Stimulated activated CD8-positive, alpha-beta memory T cell treated with anti-CD3 and anti-CD28 coated beads, Interleukin-4, amount 100 ng/mL, for 48 hours (primary cell): ENCODE data around the gene RING1.

Source experiments
- DNase-seq: peaks from one replicate; pipeline ENCODE4 v3.0.0-alpha.2; 2020

The RING1 gene

DNA sequence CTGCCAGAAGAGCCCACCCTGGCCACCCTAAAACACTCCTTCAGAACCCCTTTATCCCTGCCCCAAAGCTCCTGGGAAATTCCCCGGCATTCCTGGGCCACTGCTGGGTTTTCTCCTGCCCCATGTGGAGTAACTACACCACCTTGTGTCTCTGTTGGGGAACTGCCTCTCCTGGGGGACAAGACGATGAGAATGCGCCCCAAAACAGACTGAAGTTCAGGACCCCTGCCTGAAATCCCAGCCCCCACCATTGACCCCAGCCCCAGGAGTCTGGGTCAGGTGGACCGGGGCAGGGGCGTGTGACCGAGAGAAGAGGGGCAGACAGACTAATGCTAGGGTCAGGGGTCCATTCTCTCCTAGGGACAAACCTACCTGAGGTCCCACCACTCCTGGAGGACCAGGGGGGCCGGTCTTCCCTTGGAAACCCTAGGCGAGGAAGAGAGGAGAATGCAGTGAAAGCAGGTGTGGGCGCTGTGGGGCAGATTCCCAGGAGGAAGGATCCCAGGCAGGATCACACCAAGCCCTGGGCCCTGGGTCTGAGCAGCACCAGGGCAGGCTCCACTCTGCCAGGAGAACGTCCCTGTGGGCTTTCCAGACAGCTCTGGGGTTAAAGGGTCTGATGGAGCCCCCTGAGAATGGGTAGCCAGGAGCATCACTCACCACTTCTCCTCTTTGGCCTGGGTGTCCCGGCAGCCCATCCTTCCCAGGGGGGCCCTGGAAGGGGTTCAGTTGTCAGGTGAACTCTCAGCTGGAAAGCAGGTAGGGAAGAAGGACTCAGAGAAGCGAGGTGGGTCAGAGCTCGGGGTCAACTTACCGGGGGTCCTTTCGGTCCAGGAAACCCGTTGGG is 35.4 kb upstream of the RING1 start:
- no peak for DNase-seq

DNA sequence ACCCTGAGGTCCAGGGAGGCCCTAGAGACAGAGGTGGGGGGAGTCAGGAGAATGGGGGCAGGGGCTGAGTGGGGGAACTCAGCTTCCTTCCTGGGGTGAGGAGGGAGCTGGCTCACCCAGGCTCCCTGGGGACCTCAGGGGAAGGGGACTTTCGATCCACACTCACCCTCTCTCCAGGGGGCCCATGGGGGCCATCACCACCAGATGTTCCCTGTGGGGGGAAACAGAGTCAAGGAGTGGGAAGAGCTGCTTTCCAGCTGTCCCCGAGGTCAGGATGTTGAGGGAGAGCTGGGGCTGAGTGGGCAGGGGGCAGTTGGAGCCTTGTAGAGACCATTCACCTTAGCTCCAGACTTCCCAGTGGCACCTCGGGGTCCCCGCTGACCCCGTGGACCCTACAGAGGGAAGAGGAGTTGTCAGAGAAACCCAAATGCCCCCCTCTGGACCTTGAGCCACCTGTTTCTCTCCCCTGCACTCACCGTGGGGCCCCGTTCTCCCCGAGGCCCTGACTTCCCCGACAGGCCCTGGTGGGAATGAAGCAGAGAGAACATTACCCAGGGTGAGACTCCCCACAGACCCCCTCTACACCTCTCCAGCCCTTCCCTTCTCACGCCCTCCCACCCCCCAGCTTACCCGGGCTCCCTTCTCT is 34.6 kb upstream of the RING1 start:
- no peak for DNase-seq

DNA sequence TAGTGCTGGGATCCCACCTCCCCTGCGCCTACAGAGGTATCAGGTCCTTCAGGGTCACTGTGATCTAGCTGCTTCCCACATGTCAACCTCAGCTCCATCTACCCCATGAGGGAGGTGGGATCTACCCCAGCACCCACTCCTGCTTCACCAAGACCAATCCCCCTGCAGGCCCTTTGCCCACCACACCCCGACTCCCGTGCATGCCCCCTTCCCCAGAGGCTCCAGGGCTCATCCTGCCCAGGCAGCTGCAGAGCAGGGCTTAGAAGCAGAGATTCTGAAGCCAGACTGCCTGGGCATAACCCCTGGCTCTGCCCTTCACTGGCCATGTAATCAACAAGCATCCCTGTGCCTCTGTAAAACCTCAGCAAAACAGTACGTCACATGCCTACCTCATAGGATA is 33.5 kb upstream of the RING1 start:
- DNase-seq: no peak

DNA sequence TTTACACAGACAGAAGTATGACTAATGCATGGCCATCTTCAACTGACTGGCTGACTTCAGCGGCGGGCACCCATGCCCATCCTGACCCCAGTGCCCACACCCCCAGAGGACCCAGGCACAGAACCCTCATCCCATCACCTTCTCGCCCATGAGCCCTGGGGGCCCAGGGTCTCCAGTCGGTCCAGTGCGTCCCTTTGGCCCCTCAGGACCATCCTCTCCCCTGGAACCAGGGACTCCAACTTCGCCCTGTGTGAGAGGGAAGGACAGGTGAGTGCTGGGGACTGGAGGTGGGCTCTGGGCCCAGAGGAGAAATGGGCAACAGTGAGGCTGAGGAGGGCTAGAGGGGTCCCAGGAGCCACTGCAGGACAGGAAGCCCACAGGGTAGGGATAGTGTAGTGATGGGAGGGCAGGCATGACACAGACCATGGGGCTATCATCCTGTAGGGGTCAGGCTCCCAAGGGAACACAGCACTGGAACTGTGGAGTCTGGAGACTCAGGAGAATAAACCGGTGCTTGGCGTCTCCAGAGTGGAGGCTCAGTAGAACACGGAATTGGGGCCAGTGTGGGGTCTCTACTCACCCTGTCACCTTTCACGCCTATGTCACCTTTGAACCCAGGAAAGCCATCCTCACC is 32.7 kb upstream of the RING1 start:
- DNase-seq: no peak

DNA sequence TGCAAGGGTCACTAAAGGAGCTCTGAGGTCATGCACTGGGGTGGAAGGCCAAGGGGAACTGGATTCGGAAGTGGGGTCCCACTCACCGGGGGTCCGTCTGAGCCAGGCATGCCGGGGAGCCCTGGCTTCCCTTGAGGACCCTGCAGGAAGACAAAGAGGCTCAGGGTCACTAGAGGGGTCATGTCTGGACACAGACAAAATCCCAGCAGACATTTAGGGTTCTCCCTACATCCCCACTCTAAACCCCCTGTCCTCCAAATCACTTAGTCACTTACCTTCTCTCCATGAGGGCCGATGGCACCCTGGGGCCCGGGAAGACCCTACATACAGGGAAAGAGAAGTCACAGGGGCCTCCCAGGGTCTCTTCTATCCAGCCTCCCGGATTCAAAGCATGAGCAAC is 31.4 kb upstream of the RING1 start:
- no peak for DNase-seq

DNA sequence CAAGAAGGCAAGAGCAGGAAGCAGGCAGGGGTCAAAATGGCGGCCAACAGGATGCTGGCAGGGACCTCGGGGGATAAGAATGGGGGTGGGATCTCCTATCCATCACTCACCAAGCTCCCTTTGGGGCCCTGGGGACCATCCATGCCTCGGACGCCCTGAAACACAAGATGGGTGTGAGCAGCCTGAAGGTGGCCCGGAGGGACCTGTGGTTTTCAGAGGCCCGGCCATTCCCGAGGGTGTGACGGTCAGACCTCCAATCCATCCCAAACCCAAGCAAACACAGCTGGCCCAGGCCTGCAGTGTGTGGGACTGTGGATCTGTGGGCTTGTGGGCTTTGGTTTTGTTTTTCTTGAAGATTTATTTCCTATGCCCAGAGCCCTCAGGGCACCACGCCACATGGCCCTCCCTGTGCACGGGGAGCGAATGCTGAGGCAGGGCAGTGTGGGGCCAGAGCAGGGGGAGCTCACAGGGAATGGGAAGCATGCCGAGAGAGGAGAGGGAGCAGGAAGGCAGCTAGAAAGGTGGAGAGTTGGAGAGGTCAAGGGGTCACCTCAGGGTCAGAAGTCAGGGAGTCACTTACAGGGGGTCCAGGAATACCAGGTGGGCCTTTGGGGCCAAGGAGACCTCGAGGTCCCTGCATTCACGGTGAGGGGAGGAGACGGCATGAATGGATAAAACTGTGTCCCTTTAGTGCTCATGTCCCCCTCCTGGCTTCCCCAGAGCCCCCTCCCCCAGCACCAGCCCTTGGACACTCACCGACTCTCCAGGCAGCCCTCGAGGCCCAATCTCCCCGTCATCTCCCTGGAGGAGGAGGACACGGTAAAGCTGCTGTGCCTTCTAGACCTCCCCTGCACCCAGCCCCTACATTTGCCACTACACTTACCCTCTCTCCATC is 30.5 kb upstream of the RING1 start:
- no peak for DNase-seq

DNA sequence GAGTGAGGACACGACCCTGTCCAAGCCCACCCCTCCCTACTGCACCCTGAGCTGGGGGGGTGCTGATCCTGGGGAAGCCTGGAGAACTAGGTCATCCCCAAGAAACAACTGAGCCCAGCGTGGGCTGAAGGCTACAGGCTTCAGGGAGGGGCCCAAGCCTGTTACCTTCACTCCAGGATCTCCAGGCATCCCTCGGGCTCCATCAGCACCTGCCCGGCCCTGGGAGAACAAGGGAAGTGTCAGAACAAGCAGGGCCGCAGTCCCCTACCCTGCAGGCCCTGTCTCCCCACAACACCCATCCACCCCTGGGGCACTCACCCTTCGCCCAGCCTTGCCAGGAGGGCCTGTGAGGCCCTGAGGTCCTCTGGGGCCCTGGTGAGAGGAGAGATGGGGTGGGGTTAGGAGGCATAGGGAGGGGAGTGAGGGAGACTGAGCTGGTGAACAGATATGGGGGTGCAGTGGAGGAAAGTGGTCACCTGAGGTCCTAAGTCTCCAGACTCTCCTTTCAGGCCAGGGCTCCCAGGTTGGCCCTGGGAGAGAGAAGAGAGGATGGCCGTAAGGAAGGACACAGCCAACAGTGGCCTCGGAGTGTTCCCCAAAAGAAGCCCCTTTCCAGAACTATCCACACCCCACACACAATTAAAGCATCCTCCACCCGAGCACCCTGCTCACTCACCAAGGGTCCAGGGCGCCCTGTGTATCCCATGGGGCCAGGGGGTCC is 29.4 kb upstream of the RING1 start:
- no peak for DNase-seq

DNA sequence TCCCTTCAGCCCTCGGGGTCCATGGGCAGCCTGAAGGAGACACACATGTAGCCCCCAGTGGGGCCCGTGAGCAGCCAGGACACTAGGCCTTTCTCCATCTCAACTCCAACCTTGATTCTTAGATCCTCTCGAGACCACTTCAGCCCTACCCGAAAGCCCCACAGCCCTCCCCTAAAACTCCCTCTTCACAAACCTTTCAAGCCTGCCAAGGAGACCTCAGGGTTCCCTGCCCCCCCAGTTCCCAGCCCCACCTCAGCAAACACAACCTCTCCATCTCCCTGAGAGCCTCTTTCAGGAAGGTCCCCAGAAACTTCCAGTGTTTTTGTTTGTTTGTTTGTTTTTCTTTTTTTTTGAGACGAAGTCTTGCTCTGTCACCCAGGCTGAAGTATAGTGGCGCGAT is 27.2 kb upstream of the RING1 start:
- no peak for DNase-seq

DNA sequence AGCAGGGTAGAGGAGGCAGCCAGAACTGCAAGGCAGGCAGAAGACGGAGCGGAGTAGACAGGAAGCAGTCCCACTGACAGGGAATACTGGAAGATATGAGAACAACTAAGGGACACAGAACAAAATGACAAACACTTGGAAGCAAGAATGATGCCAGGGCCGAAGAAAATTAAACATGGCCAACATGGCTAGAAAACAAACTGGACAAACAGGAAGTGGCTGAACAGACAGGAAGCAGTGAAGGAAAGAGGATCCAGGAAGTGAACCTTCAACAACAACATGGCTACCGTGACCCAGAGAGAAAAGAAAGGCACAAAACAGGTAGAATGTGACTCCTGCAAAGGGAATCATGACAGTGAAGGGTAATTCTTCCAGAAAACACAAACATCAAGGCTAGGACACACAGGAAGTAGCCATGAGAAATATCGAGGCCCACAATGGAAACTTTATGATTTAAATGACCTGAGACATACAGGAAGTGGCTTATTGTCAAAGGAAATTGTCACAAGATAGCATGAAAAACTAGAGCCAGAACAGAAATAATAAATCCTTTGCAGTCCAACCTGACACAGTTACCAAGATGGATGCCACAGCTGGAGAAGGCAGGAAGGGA is 25.1 kb upstream of the RING1 start:
- no peak for DNase-seq

DNA sequence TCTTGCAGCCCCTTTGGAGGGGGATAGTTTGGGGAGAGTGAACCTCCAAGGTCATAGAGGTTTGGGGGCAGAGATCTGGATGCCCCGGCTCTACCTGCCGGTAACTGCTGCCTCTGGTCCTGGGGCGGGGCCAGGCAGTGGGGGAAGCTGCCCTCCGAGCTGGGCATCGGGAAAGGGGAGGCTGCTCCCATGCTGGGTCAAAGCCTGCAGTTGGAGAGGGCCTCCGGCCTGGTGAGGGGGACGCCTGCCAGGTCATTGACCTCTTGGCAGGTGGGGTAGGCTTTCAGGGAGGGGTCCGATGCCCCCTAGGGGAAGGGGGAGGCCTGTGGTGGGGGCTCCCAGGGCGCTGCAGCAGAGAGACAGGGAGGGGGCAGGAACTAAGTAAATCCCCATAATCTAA is 23.1 kb upstream of the RING1 start:
- no peak for DNase-seq

DNA sequence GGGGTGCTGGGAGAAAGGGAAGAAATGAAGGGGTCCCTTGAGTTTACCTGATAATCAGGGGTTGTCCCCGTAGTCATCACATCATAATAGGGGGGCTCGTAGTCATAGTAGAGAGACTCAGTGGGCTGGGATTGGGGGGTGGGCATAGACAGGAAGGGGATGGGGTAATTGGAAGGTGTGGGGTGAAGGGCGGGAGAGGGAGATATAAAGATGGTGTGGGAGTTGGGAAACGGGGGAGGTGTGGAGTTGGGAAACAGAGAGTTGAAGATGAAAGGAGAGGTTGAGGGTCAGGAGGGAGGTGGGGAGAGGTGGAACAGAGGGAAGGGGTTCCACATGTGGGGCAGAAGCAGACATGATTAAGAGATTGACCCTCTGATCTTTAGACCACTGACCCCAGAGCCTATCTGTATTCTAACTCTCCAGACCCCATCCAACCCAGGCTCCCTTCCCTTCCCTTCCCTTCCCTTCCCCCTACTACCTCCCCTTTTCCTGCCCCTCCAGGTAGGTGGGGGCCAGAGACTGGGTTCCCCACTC is 22.6 kb upstream of the RING1 start:
- DNase-seq: no peak

DNA sequence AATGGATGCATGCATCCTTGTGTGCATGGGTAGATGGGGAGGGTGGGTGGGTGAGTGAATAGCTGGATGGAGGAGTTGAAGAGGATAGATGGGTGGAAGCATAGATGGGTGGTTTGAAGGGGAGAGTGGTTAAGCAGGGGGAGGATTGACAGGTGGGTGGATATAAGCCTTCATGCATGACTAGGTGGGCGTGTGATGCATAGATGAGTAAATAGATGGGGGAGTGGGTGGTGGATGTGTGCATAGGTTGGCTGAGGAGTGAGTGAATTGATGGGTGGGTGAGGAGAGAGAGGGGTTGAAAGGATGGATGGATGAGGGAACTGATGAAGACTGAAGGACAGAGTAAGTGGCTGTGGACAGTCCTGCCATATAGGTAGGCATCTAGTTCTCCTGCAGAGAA is 20.5 kb upstream of the RING1 start:
- DNase-seq: no peak

DNA sequence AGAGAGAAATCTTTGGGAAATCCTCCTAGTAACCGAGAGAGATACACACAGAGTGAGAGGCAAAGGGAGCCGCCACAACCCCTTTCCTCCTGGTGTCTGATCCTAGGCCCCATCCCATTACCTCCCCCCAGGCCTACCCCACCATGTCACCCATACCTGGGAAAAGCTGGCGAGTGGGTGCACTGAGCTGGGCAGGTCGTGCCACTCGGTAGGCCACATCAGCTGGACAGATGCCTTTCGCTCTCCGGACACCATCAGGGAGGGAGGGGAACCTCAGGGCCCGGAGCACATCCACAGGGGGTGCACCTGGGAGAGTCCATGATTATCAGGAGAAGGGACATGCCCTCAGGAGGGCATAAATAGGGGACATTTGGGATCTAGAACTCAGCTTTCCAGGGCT is 19.1 kb upstream of the RING1 start:
- no peak for DNase-seq

DNA sequence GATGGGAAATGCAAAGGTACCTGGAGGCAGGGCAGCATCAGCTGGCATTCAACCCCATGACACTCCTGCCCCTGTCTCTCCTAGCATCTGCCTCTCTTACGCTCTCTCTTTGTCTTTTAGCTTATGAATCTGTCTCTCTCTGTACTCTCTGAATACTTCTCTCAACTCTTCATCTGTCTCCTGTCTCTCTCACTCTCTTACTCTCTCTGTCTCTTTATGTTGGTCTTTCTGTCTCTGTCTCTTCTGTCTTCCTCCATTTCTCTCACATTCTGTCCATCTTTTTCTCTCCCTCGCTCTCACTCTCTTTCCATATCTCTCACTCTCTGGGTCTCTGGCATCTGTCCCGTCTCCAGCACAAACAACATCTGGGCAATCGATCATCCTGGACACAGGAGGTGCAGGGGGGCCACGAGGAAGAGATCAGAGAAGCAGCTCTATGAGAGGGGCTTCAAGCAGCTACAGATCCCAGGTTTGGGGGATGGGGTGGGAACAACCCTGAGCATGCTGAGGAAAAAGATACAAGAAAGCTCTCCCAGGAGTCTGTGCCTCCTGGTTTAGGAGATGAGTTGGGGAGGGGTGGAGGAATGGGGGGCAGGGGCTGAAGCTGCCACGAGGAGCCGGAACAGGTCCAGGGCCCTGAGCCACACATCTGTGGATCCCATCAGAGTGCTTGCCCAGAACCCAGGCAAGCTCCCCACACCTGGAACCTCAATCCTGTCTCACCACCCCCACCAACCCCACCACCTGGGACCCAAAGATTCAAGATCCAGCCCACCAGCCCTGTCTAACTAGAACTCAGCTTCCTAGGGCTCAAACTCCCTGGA is 18.5 kb upstream of the RING1 start:
- DNase-seq: no peak

DNA sequence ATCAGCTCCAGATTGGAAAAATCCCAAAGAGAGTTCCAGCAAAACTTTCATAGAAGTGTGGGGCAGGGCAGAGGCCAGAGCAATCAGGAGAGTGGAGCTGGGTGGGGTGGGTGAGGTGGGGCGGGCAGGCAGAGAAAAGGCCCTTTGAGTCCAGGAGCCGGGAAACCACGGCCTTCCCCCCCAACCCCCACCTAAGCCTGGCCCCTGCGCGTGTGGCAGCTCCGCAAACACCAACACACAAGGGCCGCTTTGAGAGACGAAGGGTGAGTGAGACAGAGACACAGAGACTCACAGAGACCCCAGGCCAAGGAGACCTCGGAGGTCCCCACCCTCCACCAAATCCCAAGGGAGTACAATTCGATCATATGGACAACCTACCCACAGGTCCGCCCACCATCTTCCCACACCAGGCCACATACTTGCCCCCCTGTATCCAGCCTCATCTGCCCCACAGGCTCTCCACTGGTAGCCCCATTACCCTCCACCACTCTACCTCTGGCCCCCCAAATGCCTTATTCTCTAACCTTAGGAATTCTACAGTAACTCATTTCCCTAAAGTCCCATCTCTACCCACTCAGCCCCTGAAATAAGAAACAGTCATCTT is 17.7 kb upstream of the RING1 start:
- no peak for DNase-seq

DNA sequence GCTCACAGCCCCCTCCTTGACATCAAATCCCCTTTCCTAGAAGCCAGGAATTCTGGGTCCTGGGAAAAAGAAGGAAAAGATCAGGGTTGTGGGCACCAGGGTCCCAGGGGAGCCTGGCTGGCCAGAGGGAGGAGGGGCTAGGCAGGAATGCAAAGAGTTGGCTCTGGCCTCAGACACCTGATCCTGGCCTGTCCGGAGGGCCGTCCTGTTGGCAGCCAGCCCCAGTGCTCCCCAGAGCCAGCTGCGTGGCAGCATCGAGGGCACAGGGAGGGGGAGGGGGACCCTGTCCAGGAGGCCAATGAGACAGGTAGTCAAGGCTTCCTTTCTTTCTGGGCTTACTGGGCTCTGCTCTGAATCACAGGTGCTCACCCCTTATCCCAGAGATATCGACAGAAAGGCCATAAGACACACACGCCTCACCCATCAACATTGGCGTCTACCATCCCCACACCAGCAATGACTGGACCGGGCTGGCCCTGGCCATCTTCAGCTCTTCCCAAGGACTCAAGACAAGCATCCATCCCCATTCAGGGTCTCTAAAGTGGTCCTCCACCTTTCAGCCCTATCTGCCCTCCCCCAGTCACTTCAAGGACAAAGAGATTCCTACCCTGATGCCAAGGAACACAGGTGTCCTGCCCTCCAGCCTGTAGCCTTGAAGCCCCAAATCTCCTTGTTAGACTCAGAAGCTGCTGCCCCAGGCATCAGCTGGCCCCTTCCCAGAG is 16.8 kb upstream of the RING1 start:
- DNase-seq: no peak

DNA sequence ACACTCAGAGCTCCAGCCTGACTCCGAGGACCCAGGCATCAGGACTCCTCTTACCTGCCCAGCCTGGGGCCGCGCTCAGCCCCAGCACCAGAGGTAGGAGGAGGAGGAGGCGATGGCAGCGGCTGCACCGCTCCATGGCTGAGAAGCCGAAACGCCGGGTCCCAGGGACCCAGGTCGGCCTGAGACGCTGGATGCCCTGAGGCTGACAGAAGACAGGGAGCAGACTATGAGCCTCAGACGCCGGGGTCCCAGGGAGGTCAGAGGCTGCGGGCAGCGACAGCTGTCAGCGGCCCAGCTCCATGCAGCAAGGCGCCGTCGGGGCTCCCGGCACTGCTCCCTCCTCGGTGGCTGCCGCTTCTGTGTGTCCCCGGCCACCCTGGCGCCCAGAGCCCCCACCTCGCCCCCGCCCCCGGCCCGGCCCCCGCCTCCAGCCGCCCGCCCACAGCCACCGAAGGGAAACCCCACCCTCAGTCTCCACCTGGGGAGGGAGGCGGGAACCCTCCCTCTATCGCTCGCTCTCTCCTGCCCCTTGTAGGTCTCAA is 16.1 kb upstream of the RING1 start, which contains the start of gene COL11A2:
TSS of gene COL11A2 (minus strand) at position 363 of the 542 bp plus-strand sequence. CDS start at position 136, 227 bp downstream.
- no peak for DNase-seq

DNA sequence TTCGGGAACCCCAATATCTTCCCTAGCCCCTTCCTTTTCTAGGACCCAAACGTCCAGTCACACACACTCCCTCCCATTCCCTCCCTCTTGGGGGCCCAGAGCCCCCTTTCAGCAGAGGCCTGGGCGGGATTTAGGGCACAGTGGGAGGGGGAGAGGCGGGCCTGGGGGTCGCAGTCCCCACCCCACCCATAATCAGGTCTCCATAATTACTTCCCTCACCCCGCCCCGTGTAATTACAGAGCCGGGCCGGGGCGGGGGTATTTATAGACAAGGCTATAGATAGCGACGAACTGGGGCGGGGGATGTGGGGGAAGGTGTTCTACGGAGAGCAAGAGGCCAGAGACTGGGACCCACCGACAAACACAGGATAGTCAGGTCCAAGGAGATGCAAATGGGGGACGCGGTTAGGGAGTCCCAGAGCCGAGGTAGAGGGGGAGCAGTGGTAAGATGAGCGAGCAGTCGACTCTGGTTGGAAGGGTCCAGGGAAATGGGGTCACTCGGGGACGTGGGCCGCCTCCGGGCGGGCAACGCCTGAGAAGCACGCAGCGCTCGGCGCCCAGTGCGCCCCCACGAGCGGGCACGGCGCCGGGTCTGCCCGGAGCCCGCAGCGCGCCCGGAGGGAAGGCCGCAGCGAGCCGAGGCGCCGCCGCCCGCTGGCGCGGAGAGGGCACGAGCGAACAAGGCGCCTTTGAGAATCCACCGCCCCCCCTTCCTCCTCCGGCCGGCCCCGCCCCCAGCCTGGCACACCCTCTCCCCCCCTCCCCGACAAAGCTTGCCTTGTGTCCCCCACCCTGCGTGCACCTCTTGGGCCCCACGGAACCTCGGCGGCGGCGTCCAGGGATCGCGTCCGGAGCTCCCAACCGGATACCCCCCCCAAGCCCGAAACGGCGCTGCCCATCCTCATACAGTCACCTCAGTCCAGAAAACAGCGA is 15.4 kb upstream of the RING1 start:
- no peak for DNase-seq
